ENCODE results near the gene LRMDA.

LRMDA gene

DNA sequence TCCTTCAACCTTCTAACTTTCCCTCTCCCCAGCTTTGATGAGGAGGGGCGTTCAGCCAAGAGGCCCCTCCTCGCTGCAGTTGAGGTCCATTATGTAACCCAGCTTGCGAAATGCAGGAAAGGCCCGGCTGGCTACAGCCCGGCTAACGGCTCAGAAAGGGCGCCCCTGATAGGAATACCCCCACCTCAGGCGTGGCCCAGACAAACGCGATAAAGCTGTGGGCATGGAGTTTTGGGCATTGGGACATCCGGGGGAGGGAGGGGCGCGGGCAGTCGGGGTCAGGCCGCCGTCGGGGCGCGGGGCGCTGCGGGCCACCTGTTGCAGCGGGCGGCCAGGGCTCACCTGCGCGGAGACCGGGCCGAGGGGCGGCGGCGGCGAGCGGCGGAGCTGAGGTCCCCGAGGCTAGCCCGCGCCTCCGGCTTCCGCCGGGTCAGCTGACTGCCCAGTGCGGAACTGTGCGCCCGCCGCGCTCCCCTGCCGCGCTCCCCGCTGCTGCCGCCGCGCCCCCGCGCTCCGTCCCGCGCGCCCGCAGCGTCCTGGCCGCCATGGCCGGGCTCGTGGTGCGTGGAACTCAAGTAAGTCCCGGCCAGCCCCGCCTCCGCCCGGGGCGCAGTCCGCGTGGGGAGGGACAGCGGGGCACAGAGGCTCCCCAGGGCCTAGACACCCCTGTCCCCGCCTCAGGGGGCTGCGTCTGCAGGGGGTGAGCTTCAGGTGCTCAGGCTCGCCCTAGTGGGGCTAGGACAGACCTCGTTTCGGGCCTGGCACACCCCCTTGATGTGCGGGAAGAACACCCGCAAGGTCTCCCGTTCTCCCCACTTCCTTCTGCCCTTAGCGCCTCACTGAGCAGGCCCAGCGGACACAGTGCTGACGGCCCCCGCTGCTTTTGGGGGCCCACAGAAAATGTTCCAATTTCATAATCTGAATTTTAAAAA, at the start of gene LRMDA:
LRMDA (plus strand) TSS at position 445 of the 932 bp plus-strand sequence.
- DNase-seq (ENCODE audit: low read depth), result no peak

DNA sequence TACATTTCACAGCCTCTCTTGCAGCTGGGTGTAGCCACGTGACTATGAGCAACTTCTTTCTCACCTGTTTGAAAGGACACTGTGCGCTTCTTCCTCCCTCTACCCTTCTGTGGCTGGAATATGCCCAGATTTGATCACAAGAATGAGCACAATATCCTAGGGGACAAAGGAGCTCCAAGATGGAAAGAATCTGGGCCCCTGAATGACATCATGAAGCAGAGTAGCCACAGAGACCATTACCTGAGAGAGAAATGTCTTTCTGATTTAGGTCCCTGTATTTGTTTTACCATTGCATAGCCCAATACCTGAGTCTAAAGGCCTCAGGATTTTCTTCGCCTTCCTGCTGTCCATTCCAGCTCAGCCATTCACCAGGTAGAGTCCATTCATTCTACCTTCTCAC, 45.3 kb upstream of the LRMDA start:
- no peak for DNase-seq (ENCODE audit: low read depth)

DNA sequence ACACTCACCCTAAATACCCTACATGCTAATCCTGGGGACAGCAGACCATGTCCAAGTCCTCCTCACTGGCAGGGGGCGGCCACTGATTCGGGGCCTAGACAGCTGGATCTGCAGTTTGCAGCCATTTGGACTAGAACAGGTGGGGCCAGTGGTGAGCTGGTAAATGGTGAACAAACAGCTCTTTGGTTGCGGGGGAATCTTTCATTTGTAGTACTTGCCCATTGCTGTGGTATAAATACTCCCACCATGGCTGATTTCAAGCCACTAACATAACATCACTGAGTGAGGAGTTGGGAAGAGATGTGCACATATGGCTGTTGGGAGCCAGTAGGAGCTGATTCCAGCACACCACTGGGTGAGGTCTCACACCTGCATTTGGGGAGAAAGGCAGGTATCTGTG, 43.3 kb upstream of the LRMDA start:
- no peak for DNase-seq (ENCODE audit: low read depth)

DNA sequence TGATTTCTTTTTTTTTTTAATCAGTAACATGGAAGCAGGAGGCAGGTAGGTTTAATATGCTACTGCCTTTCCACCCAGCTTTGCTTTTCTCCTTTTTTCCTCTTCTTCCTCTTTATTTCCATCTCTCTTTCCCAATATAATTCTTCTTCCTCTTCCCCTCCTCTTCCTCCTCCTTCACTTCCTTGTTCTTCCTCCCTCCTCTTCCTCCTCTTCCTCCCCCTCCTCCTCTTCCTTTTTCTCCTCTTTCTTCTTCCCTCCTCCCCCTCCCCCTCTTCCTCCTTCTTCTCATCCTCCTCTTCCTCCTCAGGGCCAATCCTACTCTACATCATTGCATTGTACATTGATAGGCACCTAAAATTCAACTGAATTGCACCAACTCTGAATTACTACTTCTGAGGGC, 41.2 kb upstream of the LRMDA start:
- DNase-seq (ENCODE audit: low read depth), result no peak

DNA sequence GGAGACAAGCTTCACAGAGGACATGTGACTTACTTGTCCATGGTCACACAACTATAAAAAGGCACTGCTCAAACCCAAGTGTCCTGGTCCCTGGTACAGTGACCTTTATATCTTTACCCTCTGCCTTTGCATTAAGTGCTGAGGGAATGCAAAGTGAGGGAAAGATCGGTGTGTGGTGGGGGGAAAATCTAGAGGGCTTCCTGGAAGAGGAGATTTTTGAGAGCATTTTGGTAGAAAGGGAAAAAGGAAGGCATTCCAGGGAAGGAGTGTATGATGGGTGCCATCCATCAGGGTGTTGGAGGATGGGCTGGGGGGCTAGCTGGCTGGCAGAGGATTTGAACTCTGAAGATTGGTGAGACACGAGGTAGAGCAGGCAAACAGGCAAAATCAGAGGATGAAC, 39.2 kb upstream of the LRMDA start:
- no peak for DNase-seq (ENCODE audit: low read depth)

DNA sequence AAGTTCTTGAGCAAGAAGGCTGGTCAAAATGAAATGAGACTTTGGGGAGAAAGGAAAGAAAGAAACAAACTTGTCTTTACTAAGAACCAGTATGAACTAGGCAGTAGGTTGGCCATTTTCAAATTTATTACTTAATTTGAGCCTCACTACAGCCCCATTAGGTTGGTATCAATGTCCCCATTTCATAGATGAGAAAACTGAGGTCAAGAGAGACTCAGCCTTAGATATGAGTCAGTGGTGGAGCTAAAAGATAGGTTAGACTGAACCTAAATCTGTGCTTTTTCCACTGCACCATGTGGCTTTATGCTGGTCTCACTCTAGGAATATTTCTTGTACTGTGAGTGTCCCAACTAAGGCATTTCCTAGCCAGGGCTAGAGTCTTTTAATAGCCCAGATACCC, 38.7 kb upstream of the LRMDA start:
- DNase-seq (ENCODE audit: low read depth), result no peak

DNA sequence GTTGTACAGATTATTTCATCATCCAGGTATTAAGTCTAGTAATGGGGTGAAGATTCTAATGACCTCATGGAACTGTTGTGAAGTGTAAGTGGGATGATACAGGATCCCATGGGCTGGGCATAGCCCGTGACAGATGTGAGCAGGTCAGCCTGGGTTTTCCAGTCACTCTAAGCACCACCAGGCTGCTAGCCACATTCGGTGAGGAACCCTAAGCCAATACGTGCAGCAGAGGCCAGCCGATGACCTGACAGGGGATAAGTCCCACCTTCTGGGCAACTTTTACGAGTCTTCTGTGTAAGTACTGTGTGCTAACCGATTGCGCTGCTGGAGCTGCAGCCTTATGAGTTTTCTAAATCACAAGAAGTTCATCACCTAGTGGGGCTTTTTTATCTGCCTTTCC, 37.2 kb upstream of the LRMDA start:
- DNase-seq (ENCODE audit: low read depth), result no peak

DNA sequence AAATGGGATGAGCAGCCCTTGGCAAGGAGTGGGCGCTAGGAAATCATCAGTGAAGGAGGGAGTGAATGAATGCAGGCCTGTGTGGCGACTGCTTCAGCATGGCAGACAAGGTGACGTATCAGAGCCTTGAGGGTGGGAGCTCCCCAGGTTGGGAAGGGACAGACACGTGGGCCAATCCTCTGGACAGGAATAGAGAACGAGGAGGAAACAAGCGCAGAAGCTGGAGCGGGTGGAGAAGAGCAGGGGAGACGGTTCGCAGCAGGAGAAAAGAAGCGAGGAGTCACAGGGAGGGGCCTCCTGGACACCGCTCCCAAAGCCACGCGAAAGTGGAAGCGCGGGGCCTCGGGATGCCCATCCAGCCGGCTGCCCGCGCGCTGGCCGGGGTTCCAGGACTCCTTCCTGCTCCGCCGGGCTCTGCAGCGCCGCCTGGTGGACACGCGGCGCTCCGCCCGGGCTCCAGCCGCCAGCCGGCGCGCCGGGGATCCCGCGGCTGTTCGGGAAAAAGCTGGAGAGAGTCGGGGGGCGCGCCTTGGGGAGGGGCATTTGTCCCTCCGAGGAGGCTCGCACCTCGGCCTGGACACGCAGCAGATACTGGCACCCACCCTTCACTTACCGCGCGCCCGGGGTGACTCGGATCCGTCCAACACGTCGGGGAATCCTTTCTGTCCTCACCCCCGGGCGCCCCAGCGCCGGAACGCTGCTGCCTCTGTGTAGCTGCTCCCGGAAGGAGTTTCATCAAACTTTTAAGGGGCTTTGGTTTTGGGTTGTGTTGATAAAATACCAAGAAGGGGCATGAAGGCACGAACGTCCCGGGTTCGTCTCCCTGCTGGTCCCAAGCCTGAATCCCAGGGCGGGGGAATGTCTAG, 36.1 kb upstream of the LRMDA start:
- no peak for DNase-seq (ENCODE audit: low read depth)

DNA sequence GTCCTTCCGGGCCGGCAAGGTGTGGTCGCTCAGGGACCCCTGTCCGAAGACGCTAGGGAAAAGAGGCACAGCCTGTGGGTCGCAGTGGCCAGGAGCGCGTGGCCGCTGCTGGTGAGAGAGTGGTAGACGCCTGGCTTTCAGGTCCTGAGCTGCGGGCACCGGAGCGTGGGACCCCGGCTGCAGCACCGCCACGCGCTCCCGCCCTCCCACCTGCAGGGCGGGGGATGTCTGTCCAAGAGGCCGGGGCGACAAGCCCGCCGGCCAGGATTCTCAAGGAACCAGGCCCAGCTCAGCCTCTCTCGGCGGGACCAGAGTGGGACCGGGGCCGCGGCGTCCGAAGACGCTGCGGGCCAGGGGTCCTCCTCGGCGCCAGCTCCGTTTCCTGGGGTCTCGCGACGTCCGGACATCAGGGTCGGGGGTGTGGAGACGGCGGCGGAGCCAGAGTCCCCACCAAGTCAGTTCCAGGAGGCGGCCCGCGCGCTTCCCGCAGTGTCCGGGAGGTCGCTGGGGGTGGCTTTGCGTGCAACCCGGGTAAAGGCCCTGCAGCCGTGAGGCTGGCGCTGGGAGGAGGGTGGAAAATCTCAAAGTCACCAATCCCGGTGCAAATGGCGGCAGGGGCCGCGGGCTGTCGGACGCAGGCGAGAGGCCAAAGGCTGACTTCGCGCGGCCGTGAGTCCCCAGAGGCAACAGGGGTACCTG, 35.3 kb upstream of the LRMDA start:
- DNase-seq (ENCODE audit: low read depth), result no peak

DNA sequence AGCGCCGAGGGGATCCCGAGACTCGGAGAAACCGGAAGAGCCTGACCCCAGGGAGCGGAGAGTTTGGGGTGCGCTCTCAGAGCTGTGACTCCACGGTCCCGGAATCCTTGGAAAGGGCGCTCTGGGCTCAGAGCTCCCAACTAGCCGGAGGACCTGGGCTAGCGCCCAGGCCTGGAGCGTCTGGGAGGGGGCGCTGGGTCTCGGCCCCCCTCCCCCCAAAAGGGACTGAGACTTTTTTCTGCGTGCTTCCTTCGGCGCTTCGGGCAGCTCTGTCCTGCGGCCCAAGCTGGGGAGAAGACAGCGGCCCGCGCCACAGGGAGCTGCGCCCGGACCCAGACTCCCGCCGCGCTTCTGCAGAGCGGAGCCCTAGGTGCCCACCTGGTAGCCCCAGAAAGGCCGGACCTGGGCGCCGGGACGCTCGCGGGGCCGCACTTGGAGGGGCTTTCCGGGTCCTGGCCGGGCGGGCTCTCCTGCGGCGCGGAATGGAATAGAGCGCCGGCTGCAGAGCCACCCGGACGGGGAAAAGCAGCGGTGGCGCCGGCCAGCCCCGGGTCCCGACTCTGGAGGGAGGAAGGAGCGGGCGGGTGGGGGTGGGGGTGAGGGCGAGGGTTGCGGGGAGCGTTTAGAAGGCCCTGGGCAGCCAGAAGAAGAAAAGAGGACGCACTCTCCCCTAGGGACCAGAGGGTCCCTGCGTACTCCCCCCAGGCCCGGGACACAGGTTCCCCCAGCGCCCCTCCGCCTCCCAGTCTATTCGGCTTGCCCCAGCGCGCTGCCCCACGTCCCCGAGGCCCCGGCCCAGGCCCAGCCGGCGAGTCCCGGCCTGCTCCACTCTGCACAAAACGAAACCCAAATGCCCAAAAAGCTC, 34.6 kb upstream of the LRMDA start:
- no peak for DNase-seq (ENCODE audit: low read depth)

DNA sequence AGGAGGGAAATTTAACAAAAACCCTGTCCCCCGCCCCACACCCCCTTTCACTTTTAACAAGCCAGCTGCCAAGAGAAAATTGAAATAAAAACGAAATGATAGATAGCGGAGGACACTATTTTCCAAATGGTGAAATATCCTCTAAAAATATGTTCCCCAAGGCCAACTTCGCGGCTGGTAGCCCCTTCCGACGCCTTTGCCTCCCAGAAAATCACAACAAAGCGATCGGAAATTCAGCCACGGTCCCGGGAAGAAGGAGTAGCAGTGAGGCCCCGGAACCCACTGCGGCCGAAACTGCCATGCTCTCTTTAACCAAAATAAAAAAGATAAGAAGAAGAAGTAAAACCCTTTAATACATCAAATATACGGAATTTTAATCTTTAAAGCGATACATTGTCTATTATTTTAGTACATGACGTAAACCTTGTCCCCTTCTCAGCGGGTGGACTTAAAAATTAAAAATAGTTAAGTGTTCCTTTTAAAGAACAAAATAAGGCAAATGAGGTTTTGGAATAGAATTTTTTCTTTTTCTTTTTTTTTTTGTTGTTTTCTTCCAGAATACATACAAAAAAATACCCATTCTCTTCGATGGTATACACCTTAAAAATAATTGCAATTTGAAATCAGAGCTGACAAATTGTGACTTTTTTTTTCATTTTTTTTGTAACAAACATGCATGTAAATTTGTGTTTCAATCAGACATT, 33.8 kb upstream of the LRMDA start:
- no peak for DNase-seq (ENCODE audit: low read depth)

DNA sequence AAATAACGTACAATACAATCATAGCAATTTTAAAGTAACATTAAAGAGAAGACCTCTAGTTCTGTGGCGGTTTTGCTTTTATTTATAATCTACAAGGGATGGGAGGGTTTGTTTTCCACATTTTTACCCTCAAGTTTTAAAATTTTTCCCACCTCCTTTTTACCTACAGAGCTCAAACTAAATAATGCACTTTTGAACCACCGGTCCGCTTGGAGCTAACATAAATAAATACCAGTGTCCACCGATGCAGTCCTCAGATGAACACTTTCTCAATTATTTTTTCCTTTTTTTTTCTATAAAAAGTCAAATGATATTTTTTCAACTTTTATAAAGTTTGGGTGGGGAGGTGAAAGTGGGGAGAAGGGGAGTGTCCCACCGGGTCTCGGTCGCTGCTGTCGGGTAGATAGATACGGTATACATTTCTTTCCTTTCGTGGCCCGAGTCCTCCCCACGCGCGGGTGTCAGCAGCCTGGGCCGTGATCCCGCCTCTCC, 33.2 kb upstream of the LRMDA start:
- no peak for DNase-seq (ENCODE audit: low read depth)

DNA sequence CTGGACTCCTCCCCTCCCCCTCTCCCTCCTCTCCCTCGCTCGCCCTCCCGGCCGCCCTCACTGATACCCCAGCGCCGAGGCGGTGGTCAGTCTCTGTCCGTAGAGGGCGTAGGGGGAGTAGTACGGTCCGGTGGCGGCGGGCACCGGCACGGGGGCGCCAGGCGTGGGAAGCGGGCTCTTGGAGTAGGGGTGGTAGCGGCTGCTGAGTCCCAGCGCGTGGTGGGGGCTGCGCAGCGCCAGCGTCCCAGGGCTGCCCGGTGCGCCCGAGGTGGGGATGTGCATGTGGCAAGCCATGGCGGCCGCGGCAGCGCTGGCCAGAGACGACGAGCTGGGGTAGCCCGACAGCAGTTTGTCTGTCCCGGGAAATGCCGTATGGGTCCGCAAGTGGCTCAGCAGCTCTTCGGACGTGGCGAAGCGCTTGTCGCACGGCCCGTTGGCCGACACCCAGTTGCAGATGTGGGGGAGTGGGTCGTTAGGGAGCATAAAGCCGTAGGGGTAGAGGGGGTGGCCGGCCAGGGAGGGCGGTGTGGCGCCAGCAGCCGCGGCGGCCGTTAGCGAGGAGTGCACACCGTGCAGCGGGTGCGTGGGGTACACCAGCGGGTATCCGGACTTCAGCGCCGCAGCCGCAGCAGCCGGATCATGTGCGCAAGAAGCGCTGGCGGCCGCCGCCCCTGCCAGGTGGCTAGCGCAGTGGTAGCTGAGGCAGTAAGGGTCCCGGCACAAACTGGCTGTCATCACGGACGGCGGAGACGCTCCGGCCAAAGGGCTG, 32.5 kb upstream of the LRMDA start:
- DNase-seq (ENCODE audit: low read depth), result no peak

DNA sequence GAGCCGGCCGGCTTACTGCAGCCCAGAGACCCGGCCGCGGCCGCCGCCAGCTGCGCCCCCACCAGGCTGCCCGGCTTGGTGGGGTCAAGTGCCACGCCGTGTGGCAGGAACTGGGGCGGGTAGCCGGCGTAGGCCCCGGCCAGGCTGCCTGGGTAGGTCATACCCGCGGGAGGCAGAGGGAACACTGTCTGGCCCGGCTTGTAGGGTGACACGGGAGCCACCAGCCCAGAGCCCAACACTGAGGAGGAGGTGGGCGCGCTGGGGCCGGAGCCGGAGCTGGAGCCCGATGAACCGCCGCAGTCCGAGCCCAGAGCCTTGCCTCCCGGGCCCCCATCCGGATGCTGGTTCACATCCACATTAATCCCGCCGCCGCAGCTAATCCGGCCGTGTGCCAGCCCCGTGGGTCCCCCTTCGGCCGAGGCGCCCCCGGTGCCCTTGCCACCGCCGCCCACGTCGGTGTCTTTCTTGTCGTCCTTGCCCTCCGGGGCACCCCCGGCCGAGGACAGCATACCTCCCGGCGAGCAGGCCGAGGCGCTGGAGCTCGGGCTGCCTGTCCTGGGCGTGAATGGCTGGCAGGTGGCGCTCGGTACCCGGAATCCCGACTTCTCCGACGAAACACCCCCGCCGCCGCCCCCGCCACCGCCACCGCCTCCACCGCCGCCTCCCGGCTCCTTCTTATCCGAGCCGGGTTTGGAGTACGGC, 31.8 kb upstream of the LRMDA start:
- DNase-seq (ENCODE audit: low read depth), result peak; percentile 12

DNA sequence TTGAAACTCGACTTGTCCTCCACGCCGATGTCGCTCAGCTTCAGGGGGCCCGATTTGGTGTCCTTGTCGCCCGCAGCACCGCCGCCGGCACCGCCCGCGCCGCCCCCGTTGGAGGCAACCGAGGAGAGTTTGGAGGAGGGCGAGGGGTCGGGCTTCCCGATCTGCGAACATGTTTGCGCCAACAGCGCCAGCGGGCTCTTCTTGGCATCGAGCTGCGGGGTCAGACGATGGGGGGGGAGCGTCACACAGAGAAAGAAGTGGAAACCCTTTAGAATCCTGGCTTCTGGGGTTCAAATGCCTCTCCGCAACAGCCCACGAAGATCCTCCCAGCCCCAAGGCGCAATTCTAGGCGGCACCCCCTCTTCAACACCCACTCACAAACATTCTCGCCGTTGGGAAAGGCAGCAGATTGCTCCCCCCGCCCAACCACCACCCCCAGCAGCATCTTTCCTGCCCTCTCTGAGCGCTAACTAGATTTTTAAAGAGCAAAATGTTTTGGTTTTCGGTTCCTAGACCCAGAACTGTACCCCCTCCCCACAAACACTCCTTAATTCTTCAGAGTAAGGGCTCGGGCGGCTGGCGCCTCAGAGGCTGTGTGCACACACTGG, 31.2 kb upstream of the LRMDA start:
- DNase-seq (ENCODE audit: low read depth), result no peak

DNA sequence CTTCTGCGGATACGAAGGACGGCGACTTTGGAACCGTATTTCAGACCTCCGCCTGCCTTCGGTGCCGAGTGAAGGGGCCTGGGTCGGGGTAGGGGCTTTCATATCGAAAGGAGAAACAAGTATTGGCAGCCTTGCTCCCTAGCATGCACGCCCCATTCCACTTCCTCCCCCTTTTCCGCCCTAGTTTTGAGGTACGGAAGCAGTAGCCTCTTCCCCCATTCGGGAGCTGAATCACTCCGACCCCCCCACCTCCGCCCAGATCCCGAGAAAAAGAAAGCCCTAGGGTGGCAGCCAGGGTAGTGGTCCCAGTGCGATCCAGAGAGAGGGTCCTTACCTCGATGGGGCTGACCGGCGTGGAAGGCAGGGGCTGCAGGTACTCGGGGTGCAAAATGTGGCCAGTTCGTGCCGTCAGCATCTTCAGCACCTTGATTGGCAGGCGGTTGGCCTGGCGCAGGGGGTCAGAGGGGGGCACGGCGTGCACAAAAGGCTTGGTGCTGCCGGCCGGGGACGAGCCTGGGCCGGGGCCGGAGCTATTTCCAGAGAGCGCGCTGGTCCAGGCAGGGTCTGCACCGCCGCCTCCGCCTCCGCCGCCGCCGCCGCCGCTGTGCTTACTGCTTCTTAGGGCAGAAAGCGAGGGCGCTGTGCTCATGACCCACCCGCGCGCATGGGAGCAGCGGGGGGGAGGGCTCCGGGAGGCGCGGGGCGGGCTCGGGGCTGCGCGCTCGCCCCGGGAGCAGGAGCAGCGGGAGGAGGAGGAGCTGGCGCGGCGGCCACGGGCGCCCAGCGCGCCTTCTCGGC, 30.5 kb upstream of the LRMDA start:
- DNase-seq (ENCODE audit: low read depth), result no peak

DNA sequence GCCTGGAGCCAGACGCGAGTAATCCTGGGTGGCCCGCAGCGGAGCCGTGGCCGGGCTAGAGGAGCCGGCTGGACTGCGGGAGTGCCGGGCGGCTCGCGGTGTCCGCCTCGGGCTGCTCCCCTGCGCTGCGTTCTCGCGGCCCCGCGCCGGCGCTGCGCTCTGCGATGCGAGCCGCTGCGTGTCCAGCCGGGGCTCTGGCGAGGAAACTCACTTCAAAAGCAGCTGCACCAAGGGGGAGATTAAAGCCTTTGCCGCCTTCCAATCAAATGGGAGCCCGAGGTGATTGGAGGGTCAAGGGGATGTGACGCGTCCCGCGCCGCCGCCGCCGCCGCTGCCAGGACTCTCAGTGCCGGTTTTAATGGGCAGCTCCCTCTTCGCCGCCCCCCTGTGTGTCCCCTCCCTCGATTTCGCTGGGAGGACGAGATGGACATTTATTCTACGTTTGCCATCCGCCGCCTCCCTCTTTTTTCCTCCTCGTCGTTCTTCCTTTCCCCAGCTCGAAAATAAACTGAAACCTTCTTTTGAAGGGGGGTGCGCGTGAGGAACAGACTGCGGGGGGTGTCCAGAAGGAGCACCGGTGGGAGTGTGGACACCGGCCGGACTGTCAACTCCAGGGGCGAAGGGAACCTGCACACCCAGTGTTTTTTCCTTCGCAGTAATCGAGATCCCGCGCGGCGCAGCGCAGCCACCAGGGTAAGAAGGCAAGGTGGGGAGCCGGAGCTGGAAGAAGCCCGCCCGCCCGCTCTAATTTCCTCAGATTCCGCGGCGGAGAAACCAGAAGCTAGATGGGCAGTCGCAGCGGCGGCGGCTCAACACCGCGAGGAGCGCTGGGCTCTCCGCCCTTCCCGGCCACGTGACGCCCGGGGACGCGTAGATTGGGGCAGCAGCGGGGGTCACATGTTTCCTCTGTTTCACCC, 29.6 kb upstream of the LRMDA start, which contains the start of gene ZNF503:
ZNF503 (minus strand) TSS at position 196 of the 917 bp plus-strand sequence. CDS start 345 bp downstream, outside the sequence.
- no peak for DNase-seq (ENCODE audit: low read depth)

All from stimulated activated CD8-positive, alpha-beta memory T cell treated with anti-CD3 and anti-CD28 coated beads, Interleukin-15, amount 100 ng/mL, for 1 hour (primary cell).